ENCODE results near the gene CRELD1. TPM values are rescaled to one million over a fixed set of nuclear protein-coding genes. Genes with fewer than 3 reads are reported as not detected.
A peak's percentile ranks its signal among the peaks of the same experiment; 100 is the strongest.

Gene CRELD1
- total and polyA plus RNA-seq, 2 of the 13 experiments (the other 11 are each of a cell fraction or from before 2014, with no cell fraction given) = 27.1 to 61.9 TPM

GRCh38 chr3:9898467-9899241, 35.0 kb upstream of the CRELD1 start:
- DNase-seq (ENCODE audit: low spot score) (peak; percentile 56), FAIRE-seq (peak; percentile 44), ATAC-seq (peak; percentile 7)
- H3K9ac ChIP-seq (ENCODE audit: insufficient read depth, low read depth, low read length) = peak overlapping the region; percentile 85
- in situ Hi-C loops (cut with HindIII; ENCODE audit: extremely low pct_ligation_motif_present, low pct_unique_long_range_greater_than_20kb) (loop anchor here (5.0 kb wide), 1 partner anchor 36 kb away; no protein-coding TSS in a partner anchor), intact Hi-C loops (cut with micrococcal nuclease; ENCODE audit: unreplicated experiment) (loop anchor here (2.0 to 5.0 kb wide), 2 partner anchors 16 to 34 kb away; partner anchors contain the start of gene CRELD1)
- peak overlapping the region; percentile 98 for H3K4me2 ChIP-seq (ENCODE audit: low read depth, low read length)
- ChIA-PET CTCF (ENCODE audit: low intra/inter-chr PET ratio, low total read pairs) (interaction anchor here (1.3 kb wide), 1 partner anchor 49 kb away, joined by 3 read pairs; no protein-coding TSS in a partner anchor), POLR2A (interaction anchor here (0.7 to 9.3 kb wide), 16 partner anchors 9 to 350 kb away, joined by 3 to 298 read pairs (median 6); partner anchors contain the start of genes ARPC4, CIDEC, CRELD1 and IL17RC)
- H3K27ac ChIP-seq (ENCODE audit: extremely low read length, insufficient read depth, low read length) = peak overlapping the region; percentile 100
- H3K9me3 ChIP-seq (ENCODE audit: low read length) = no peaks in the 10 kb centered on the region
- peaks cover 10% of the 10 kb centered on the region for H3K79me2 ChIP-seq (ENCODE audit: insufficient read depth, low read length)
- 0% methylated on average over 8 of the region's 8 CpGs for WGBS (ENCODE audit: low lambda C conversion rate)
- BruUV-seq (replicated peaks) = TSS peak; percentile 62
- no peaks in the 10 kb centered on the region; a peak in 1 of 5 replicates for H3K27me3 ChIP-seq (ENCODE audit: control insufficient read depth in 1 of 2, insufficient read depth in 2 of 2, low read length in 2 of 2)
- peaks cover 79% of the 10 kb centered on the region for H3K4me1 ChIP-seq (ENCODE audit: insufficient read depth, low read length)
- no peaks in the 10 kb centered on the region for H4K20me1 ChIP-seq (ENCODE audit: insufficient read depth, low read length)
- H3K36me3 ChIP-seq (replicated peaks in 1 of 2; ENCODE audit: control insufficient read depth in 1 of 2, insufficient read depth in 2 of 2, low read length in 2 of 2) = no peaks in the 10 kb centered on the region; a peak in 1 of 5 replicates
- no peak overlapping the region for H2AFZ ChIP-seq (ENCODE audit: low read length)
- H3K4me3 ChIP-seq (replicated peaks in 1 of 3; ENCODE audit: insufficient read depth in 1 of 3, low read depth in 2 of 3, low read length in 3 of 3) = peak overlapping the region; percentile 34 to 67 (median 41)
- TF ChIP-seq KLF15 (CRISPR knock-in tag; IDR thresholded peaks at IDR 0.05; ENCODE audit: borderline replicate concordance) = no peak
- peak; percentile 44; the same call in 1 of the 2 replicates for TF ChIP-seq ZFP91 (CRISPR knock-in tag; IDR thresholded peaks at IDR 0.05; ENCODE audit: borderline replicate concordance)
- TF ChIP-seq TP53 (CRISPR knock-in tag; conservative IDR thresholded peaks at IDR 0.05) = no peak
- peak; percentile 42; the same call in 1 of the 2 replicates for TF ChIP-seq DRAP1 (CRISPR knock-in tag; IDR thresholded peaks at IDR 0.05)
- no peak for TF ChIP-seq ZFP82 (CRISPR knock-in tag; IDR thresholded peaks at IDR 0.05; ENCODE audit: borderline replicate concordance)
- peak; percentile 57; the same call in 1 of the 2 replicates for TF ChIP-seq MYPOP (CRISPR knock-in tag; IDR thresholded peaks at IDR 0.05)
- TF ChIP-seq KAT8 (CRISPR knock-in tag; IDR thresholded peaks at IDR 0.05) = 0 out of 2 replicates have a peak, but pooled peaks have one; percentile 15
- TF ChIP-seq ZNF879 (CRISPR knock-in tag; IDR thresholded peaks at IDR 0.05) = no peak
- no peak for TF ChIP-seq SRSF4 (IDR thresholded peaks at IDR 0.05; ENCODE audit: low read depth, low read length, poor library complexity, severe bottlenecking)
- TF ChIP-seq TEAD3 (CRISPR knock-in tag; optimal IDR thresholded peaks at IDR 0.05; ENCODE audit: borderline replicate concordance) = peak; percentile 35
- TF ChIP-seq POLR2AphosphoS5 (IDR thresholded peaks at IDR 0.05; ENCODE audit: low read depth, low read length) = peak; percentile 44; the same call in 1 of the 2 replicates
- 0 out of 2 replicates have a peak, but pooled peaks have one; percentile 15 for TF ChIP-seq ZNF710 (CRISPR knock-in tag; IDR thresholded peaks at IDR 0.05; ENCODE audit: borderline replicate concordance)
- TF ChIP-seq NR2C2 (CRISPR knock-in tag; IDR thresholded peaks at IDR 0.05; ENCODE audit: borderline replicate concordance) = no peak
- TF ChIP-seq RARA (CRISPR knock-in tag; IDR thresholded peaks at IDR 0.05) = peak; percentile 58
- TF ChIP-seq ZNF34 (CRISPR knock-in tag; IDR thresholded peaks at IDR 0.05; ENCODE audit: borderline replicate concordance) = peak; percentile 28; the same call in 1 of the 2 replicates
- 0 out of 2 replicates have a peak, but pooled peaks have one; percentile 25 for TF ChIP-seq HIVEP1 (CRISPR knock-in tag; IDR thresholded peaks at IDR 0.05)
- TF ChIP-seq ZNF274 (CRISPR knock-in tag; IDR thresholded peaks at IDR 0.05) = peak; percentile 13; the same call in 1 of the 2 replicates
- TF ChIP-seq YEATS2 (CRISPR knock-in tag; IDR thresholded peaks at IDR 0.05; ENCODE audit: borderline replicate concordance) = no peak
